ENCODE results near the gene MICU2. TPM values are rescaled to one million over a fixed set of nuclear protein-coding genes. Genes with fewer than 3 reads are reported as not detected.

The MICU2 gene
- total RNA-seq, 2 donors from 2014 or later, result 53.7 to 73.6 TPM

- H3K27ac ChIP-seq, result no peak overlapping the region
- TF ChIP-seq CTCF (IDR thresholded peaks at IDR 0.05), result no peak
- no peaks in the 10 kb centered on the region for H3K4me1 ChIP-seq
- no peak overlapping the region for H3K4me3 ChIP-seq
- no peaks in the 10 kb centered on the region for H3K27me3 ChIP-seq
- no peaks in the 10 kb centered on the region for H3K36me3 ChIP-seq
- no peak for DNase-seq (ENCODE audit: low spot score)
- H3K9me3 ChIP-seq, result peaks cover 0 to 22% of the 10 kb centered on the region in 2 donors
Observed at GRCh38 chr13:21486322-21486721, 117.6 kb downstream of the MICU2 start.

- Histone ChIP-seq H3K4me3 (no peak overlapping the region), H3K27ac (no peak overlapping the region)
- no peak for TF ChIP-seq CTCF (IDR thresholded peaks at IDR 0.05)
Observed at GRCh38 chr13:21483748-21484147, 120.2 kb downstream of the MICU2 start.

DNA sequence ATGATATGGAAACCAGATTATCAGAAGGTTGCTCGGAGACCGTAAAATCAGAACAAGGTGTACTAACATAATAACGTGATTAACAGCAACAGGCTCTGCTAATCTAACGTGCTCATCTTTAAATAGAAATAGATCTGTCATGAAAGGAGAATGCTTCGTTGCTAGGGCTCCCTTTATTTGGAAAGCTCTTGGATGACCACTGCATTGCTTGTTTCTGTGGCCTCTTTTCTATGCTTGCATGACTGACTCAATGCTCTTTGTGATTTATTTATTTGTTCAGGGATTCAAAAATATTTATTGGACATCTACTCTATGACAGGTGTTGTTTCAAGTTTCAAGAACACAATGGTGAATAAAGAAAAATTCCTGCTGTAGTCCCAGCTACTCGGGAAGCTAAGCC is 122.6 kb downstream of the MICU2 start:
- H3K9me3 ChIP-seq, result peaks cover 0 to 6% of the 10 kb centered on the region in 2 donors
- H3K27ac ChIP-seq, result peak overlapping the region; percentile 13 to 64
- no peaks in the 10 kb centered on the region for H3K27me3 ChIP-seq
- H3K4me1 ChIP-seq, result peaks cover 0 to 7% of the 10 kb centered on the region in 2 donors
- TF ChIP-seq CTCF (IDR thresholded peaks at IDR 0.05), result no peak
- H3K4me3 ChIP-seq, result no peak overlapping the region
- H3K36me3 ChIP-seq, result no peaks in the 10 kb centered on the region
- DNase-seq (ENCODE audit: low spot score), result no peak

More at GRCh38 chr13:21483748-21484147, 120.2 kb downstream of the MICU2 start:
- no peaks in the 10 kb centered on the region for H3K27me3 ChIP-seq
- peaks cover 0 to 22% of the 10 kb centered on the region in 2 donors for H3K9me3 ChIP-seq
- no peak for DNase-seq (ENCODE audit: low spot score)
- peaks cover 0 to 7% of the 10 kb centered on the region in 2 donors for H3K4me1 ChIP-seq
- H3K36me3 ChIP-seq, result no peaks in the 10 kb centered on the region

GRCh38 chr13:21478881-21479808 is 124.8 kb downstream of the MICU2 start:
- Histone ChIP-seq H3K27me3 (no peaks in the 10 kb centered on the region), H3K9me3 (no peaks in the 10 kb centered on the region), H3K27ac (peak overlapping the region in 1 of 2 donors; percentile 7), H3K4me3 (no peak overlapping the region), H3K4me1 (peaks cover 0 to 7% of the 10 kb centered on the region in 2 donors), H3K36me3 (no peaks in the 10 kb centered on the region)
- DNase-seq (ENCODE audit: low spot score), result no peak
- TF ChIP-seq CTCF (IDR thresholded peaks at IDR 0.05), result peak; percentile 24 to 73

- DNase-seq (ENCODE audit: low spot score), result peak; percentile 85
- Histone ChIP-seq H3K4me1 (peaks cover 0 to 7% of the 10 kb centered on the region in 2 donors), H3K27me3 (no peaks in the 10 kb centered on the region), H3K4me3 (peak overlapping the region; percentile 20 to 47), H3K27ac (peak overlapping the region in 1 of 2 donors; percentile 32), H3K9me3 (no peaks in the 10 kb centered on the region), H3K36me3 (no peaks in the 10 kb centered on the region)
- peak; percentile 95 to 98 for TF ChIP-seq CTCF (IDR thresholded peaks at IDR 0.05)
Observed at GRCh38 chr13:21476893-21477472, 127.0 kb downstream of the MICU2 start.
